NT2/D1 (cell line): ENCODE results near the gene CCN6.

Experiments
- YY1 ChIP-seq: IDR thresholded peaks from 2 replicates; pipeline ENCODE4 v1.6.1; 2011; ENCODE audit not compliant: insufficient read length, insufficient read depth
- ZNF274 ChIP-seq: IDR thresholded peaks from 2 replicates; pipeline ENCODE4 v1.6.1; 2011; ENCODE audit warnings: mild to moderate bottlenecking, low read depth, low read length

GRCh38 chr6:112030961-112031660 is 22.8 kb upstream of the CCN6 start:
- TF ChIP-seq ZNF274 (no peak), YY1 (no peak)
